ENCODE measurements around the gene PDPR. TPM values are rescaled to one million over a fixed set of nuclear protein-coding genes. Genes with fewer than 3 reads are reported as not detected.
"Not testable (repeated sequence)": the region's sequence is repeated elsewhere in the genome, so short reads cannot be mapped to it uniquely, and the experiment has no call there.

Gene PDPR
- total RNA-seq, 2 donors from 2014 or later: 37.2 to 51.5 TPM

GRCh38 chr16:70147853-70148252, 33.7 kb downstream of the PDPR start:
- H3K4me3 Mint-ChIP-seq; H3K27ac Mint-ChIP-seq; H3K9me3 Mint-ChIP-seq; H3K4me1 Mint-ChIP-seq (ENCODE audit: low read depth in 2 of 2); ATAC-seq; H3K27me3 Mint-ChIP-seq: not testable (repeated sequence)
- DNase-seq (ENCODE audit: low spot score): peak; percentile 40
- H3K36me3 Mint-ChIP-seq: peaks cover 31% of the 10 kb centered on the region

- not testable (repeated sequence) for H3K4me3 Mint-ChIP-seq; H3K27me3 Mint-ChIP-seq; H3K27ac Mint-ChIP-seq; H3K9me3 Mint-ChIP-seq; ATAC-seq; H3K4me1 Mint-ChIP-seq (ENCODE audit: low read depth in 2 of 2)
- DNase-seq (ENCODE audit: low spot score): peak; percentile 25
- peaks cover 33% of the 10 kb centered on the region for H3K36me3 Mint-ChIP-seq
Observed at GRCh38 chr16:70148453-70148852, 34.3 kb downstream of the PDPR start.

GRCh38 chr16:70149296-70149695, 35.2 kb downstream of the PDPR start:
- H3K4me3 Mint-ChIP-seq; ATAC-seq; H3K4me1 Mint-ChIP-seq (ENCODE audit: low read depth in 2 of 2); H3K27me3 Mint-ChIP-seq; H3K9me3 Mint-ChIP-seq: not testable (repeated sequence)
- DNase-seq (ENCODE audit: low spot score): peak; percentile 32
- Mint-ChIP-seq H3K36me3 (peaks cover 32% of the 10 kb centered on the region), H3K27ac (peak overlapping the region in 1 of 2 donors; percentile 38)

GRCh38 chr16:70151391-70151790, 37.3 kb downstream of the PDPR start:
- H3K27ac Mint-ChIP-seq: peak overlapping the region in 1 of 2 donors; percentile 59
- H3K36me3 Mint-ChIP-seq: peaks cover 32% of the 10 kb centered on the region
- no peaks in the 10 kb centered on the region for H3K9me3 Mint-ChIP-seq
- H3K27me3 Mint-ChIP-seq: no peaks in the 10 kb centered on the region
- peak; percentile 39 for DNase-seq (ENCODE audit: low spot score)
- H3K4me1 Mint-ChIP-seq (ENCODE audit: low read depth in 2 of 2): no peaks in the 10 kb centered on the region
- no peak overlapping the region for H3K4me3 Mint-ChIP-seq
- ATAC-seq: no peak

GRCh38 chr16:70151941-70152509, 37.9 kb downstream of the PDPR start:
- Mint-ChIP-seq H3K27me3 (no peaks in the 10 kb centered on the region), H3K27ac (no peak overlapping the region), H3K4me3 (no peak overlapping the region), H3K36me3 (peaks cover 38% of the 10 kb centered on the region), H3K9me3 (no peaks in the 10 kb centered on the region), H3K4me1 (ENCODE audit: low read depth in 2 of 2) (no peaks in the 10 kb centered on the region)
- ATAC-seq (no peak), DNase-seq (ENCODE audit: low spot score) (peak; percentile 44)

GRCh38 chr16:70152578-70153302, 38.6 kb downstream of the PDPR start:
- Mint-ChIP-seq H3K4me1 (ENCODE audit: low read depth in 2 of 2) (no peaks in the 10 kb centered on the region), H3K36me3 (peaks cover 45% of the 10 kb centered on the region), H3K27ac (no peak overlapping the region), H3K27me3 (no peaks in the 10 kb centered on the region), H3K9me3 (no peaks in the 10 kb centered on the region), H3K4me3 (no peak overlapping the region)
- no peak for ATAC-seq
- DNase-seq (ENCODE audit: low spot score): peak; percentile 15

GRCh38 chr16:70154736-70155135, 40.6 kb downstream of the PDPR start:
- peak; percentile 56 for DNase-seq (ENCODE audit: low spot score)
- H3K4me1 Mint-ChIP-seq (ENCODE audit: low read depth in 2 of 2); H3K4me3 Mint-ChIP-seq; H3K27me3 Mint-ChIP-seq; ATAC-seq; H3K27ac Mint-ChIP-seq; H3K9me3 Mint-ChIP-seq: not testable (repeated sequence)
- peaks cover 39% of the 10 kb centered on the region for H3K36me3 Mint-ChIP-seq

GRCh38 chr16:70156207-70156978, 42.3 kb downstream of the PDPR start:
- ATAC-seq (peak in 1 of 2 donors; percentile 25), DNase-seq (ENCODE audit: low spot score) (peak; percentile 59)
- H3K9me3 Mint-ChIP-seq: no peaks in the 10 kb centered on the region
- H3K4me1 Mint-ChIP-seq (ENCODE audit: low read depth in 2 of 2): no peaks in the 10 kb centered on the region
- no peak overlapping the region for H3K4me3 Mint-ChIP-seq
- no peaks in the 10 kb centered on the region for H3K27me3 Mint-ChIP-seq
- peak overlapping the region in 1 of 2 donors; percentile 7 for H3K27ac Mint-ChIP-seq
- H3K36me3 Mint-ChIP-seq: peaks cover 37% of the 10 kb centered on the region

GRCh38 chr16:70157105-70157476, 43.0 kb downstream of the PDPR start:
- ATAC-seq (no peak), DNase-seq (ENCODE audit: low spot score) (peak; percentile 55)
- Mint-ChIP-seq H3K9me3 (no peaks in the 10 kb centered on the region), H3K4me3 (no peak overlapping the region), H3K27me3 (no peaks in the 10 kb centered on the region), H3K4me1 (ENCODE audit: low read depth in 2 of 2) (no peaks in the 10 kb centered on the region), H3K36me3 (peaks cover 30% of the 10 kb centered on the region), H3K27ac (no peak overlapping the region)

- H3K36me3 Mint-ChIP-seq: peaks cover 25% of the 10 kb centered on the region
- peak; percentile 42 for DNase-seq (ENCODE audit: low spot score)
- no peak overlapping the region for H3K27ac Mint-ChIP-seq
- no peaks in the 10 kb centered on the region for H3K27me3 Mint-ChIP-seq
- no peak overlapping the region for H3K4me3 Mint-ChIP-seq
- H3K9me3 Mint-ChIP-seq: no peaks in the 10 kb centered on the region
- ATAC-seq: no peak
- H3K4me1 Mint-ChIP-seq (ENCODE audit: low read depth in 2 of 2): no peaks in the 10 kb centered on the region
Observed at GRCh38 chr16:70157477-70158260, 43.5 kb downstream of the PDPR start.

- no peak overlapping the region for H3K4me3 Mint-ChIP-seq
- H3K4me1 Mint-ChIP-seq (ENCODE audit: low read depth in 2 of 2): no peaks in the 10 kb centered on the region
- ATAC-seq (no peak), DNase-seq (ENCODE audit: low spot score) (peak; percentile 49)
- H3K27ac Mint-ChIP-seq: no peak overlapping the region
- H3K36me3 Mint-ChIP-seq: peaks cover 19% of the 10 kb centered on the region
- no peaks in the 10 kb centered on the region for H3K27me3 Mint-ChIP-seq
- H3K9me3 Mint-ChIP-seq: no peaks in the 10 kb centered on the region
Observed at GRCh38 chr16:70158261-70158939, 44.3 kb downstream of the PDPR start.

GRCh38 chr16:70159355-70160348, 45.5 kb downstream of the PDPR start:
- no peaks in the 10 kb centered on the region for H3K9me3 Mint-ChIP-seq
- no peaks in the 10 kb centered on the region for H3K27me3 Mint-ChIP-seq
- H3K4me3 Mint-ChIP-seq: no peak overlapping the region
- DNase-seq (ENCODE audit: low spot score) (peak; percentile 35), ATAC-seq (no peak)
- peaks cover 18% of the 10 kb centered on the region for H3K36me3 Mint-ChIP-seq
- no peaks in the 10 kb centered on the region for H3K4me1 Mint-ChIP-seq (ENCODE audit: low read depth in 2 of 2)
- H3K27ac Mint-ChIP-seq: no peak overlapping the region
